ENCODE measurements around the gene CDK5RAP3. TPM values are rescaled to one million over a fixed set of nuclear protein-coding genes. Genes with fewer than 3 reads are reported as not detected.

Gene CDK5RAP3
- total and polyA plus RNA-seq, 2 experiments from 2014 or later = 121 to 158 TPM

- Histone ChIP-seq H3K36me3 (no peaks in the 10 kb centered on the region), H3K4me3 (no peak overlapping the region), H3K27me3 (peaks cover 16% of the 10 kb centered on the region), H3K4me1 (ENCODE audit: low read depth) (peaks cover 3% of the 10 kb centered on the region), H3K9me3 (ENCODE audit: low read depth) (no peaks in the 10 kb centered on the region), H3K27ac (no peak overlapping the region)
- DNase-seq (ENCODE audit: low read depth in 1 of 2, low spot score in 1 of 2) = peak in 1 of 2 donors; percentile 28
- TF ChIP-seq CTCF (IDR thresholded peaks at IDR 0.05; ENCODE audit: low read depth, low read length) = no peak
Observed at GRCh38 chr17:48025904-48026501, 55.1 kb downstream of the CDK5RAP3 start.

DNA sequence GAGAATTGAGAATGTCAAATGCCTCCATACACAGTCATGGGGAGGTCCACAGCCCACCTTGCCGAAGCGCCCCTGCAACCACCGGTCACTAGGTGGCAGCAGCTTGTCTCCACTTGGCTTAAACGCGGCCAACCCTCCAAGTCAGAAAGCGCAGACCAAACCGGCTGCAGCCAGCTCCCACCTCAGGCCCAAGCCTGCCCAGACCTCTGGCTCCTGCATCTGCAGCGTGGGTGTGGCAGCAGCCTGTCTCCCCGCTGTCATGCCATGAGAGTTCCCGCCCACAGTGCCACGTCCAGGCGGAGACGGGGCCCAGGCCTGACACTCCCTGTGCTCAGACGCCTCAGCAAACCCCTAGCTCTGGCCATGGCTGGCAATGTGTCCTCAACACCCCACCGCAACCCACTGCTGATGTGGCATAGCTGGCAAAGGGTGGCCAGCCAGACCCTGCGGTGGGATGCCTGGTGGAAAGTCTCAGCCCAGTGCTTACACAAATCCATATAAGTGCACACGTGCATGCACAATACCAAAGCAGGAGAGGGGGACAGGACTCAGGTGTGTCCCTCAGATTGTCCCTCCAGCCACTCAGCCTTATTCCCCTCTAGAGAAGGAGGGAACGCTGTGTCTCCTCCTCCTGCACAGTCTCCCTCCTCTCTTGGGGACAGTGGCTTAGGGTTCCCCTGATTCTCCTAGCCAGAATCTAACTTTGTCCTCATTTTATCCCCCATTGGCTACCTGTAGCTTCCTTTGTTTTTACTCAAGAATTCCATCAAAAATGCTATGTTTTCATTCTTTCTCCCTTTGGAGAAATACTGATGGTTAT lies 55.8 kb downstream of the CDK5RAP3 start:
- peak; percentile 93 for TF ChIP-seq CTCF (IDR thresholded peaks at IDR 0.05; ENCODE audit: low read depth, low read length)
- Histone ChIP-seq H3K27ac (no peak overlapping the region), H3K4me3 (no peak overlapping the region), H3K4me1 (ENCODE audit: low read depth) (peaks cover 3% of the 10 kb centered on the region), H3K27me3 (peaks cover 16% of the 10 kb centered on the region), H3K9me3 (ENCODE audit: low read depth) (no peaks in the 10 kb centered on the region), H3K36me3 (no peaks in the 10 kb centered on the region)
- peak; percentile 93 to 94 for DNase-seq (ENCODE audit: low read depth in 1 of 2, low spot score in 1 of 2)

- H3K9me3 ChIP-seq (ENCODE audit: low read depth) = no peaks in the 10 kb centered on the region
- H3K4me3 ChIP-seq = no peak overlapping the region
- H3K27me3 ChIP-seq = peaks cover 16% of the 10 kb centered on the region
- peaks cover 3% of the 10 kb centered on the region for H3K4me1 ChIP-seq (ENCODE audit: low read depth)
- TF ChIP-seq CTCF (IDR thresholded peaks at IDR 0.05; ENCODE audit: low read depth, low read length) = no peak
- no peak overlapping the region for H3K27ac ChIP-seq
- DNase-seq (ENCODE audit: low read depth in 1 of 2, low spot score in 1 of 2) = no peak
- H3K36me3 ChIP-seq = no peaks in the 10 kb centered on the region
Observed at GRCh38 chr17:48027322-48027981, 56.5 kb downstream of the CDK5RAP3 start.

DNA sequence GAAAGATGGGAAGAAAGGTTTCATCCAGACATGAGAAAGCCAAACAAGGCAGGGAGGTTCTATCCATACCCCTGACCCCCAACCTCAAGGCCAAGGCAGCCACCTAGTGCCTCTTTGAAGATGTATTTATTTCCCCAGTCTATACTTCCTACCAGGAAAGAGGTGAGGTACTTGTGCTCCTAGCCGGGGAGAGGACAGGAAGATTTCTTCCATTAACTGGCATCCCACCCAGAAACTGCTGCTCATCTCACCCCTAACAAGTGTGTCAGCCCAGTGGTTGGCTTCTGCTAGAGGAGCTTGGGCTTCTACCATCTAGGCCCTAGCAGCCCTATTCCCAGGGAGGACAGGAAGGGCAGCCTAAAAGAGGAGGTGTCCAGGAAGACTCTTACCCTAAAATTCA lies 57.8 kb downstream of the CDK5RAP3 start:
- no peak for TF ChIP-seq CTCF (IDR thresholded peaks at IDR 0.05; ENCODE audit: low read depth, low read length)
- H3K27me3 ChIP-seq = peaks cover 10% of the 10 kb centered on the region
- no peak overlapping the region for H3K27ac ChIP-seq
- peaks cover 3% of the 10 kb centered on the region for H3K4me1 ChIP-seq (ENCODE audit: low read depth)
- H3K4me3 ChIP-seq = no peak overlapping the region
- no peaks in the 10 kb centered on the region for H3K36me3 ChIP-seq
- DNase-seq (ENCODE audit: low read depth in 1 of 2, low spot score in 1 of 2) = no peak
- no peaks in the 10 kb centered on the region for H3K9me3 ChIP-seq (ENCODE audit: low read depth)

DNA sequence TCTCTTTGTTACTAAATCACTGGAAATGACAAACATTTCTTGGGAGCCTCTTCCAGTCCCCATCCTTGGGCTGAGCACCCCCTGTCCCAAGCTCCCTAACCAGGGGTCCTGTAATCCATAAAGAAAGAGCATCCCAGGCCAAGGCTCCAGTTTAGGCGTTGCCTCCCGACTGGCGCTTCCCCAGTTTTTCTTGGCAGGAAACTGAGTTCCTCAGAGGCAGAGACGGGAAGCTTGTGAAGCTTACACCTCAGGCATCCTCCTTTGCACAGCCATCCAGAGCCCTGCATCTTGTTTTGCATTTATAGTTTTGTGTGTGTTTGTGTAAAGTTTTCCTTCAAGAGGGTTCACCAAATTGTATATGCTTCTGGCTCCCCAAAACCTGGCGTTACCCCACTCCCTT lies 59.6 kb downstream of the CDK5RAP3 start:
- Histone ChIP-seq H3K27ac (no peak overlapping the region), H3K36me3 (no peaks in the 10 kb centered on the region)
- no peak for TF ChIP-seq CTCF (IDR thresholded peaks at IDR 0.05; ENCODE audit: low read depth, low read length)

More for the DNA sequence above, 59.6 kb downstream of the CDK5RAP3 start:
- Histone ChIP-seq H3K9me3 (ENCODE audit: low read depth) (no peaks in the 10 kb centered on the region), H3K4me3 (no peak overlapping the region), H3K4me1 (ENCODE audit: low read depth) (peaks cover 3% of the 10 kb centered on the region), H3K27me3 (no peaks in the 10 kb centered on the region)
- peak in 1 of 2 donors; percentile 49 for DNase-seq (ENCODE audit: low read depth in 1 of 2, low spot score in 1 of 2)

Other genes starting within 250 kb of the CDK5RAP3 start
- 1.0 and 2.9 TPM in 2 replicates for gene TBX21, start 237.9 kb upstream of the CDK5RAP3 start, total RNA-seq
- gene TBX21, start 237.9 kb upstream of the CDK5RAP3 start, polyA plus RNA-seq = 0.12 and 1.5 TPM in 2 replicates
- gene OSBPL7, start 149.3 kb upstream of the CDK5RAP3 start, total RNA-seq = 12.2 and 20.5 TPM in 2 replicates
- gene OSBPL7, start 149.3 kb upstream of the CDK5RAP3 start, polyA plus RNA-seq = 12.1 and 18.0 TPM in 2 replicates
- 79.1 and 87.1 TPM in 2 replicates for gene MRPL10, start 139.6 kb upstream of the CDK5RAP3 start, total RNA-seq
- gene MRPL10, start 139.6 kb upstream of the CDK5RAP3 start, polyA plus RNA-seq = 70.0 and 108 TPM in 2 replicates
- 0.46 TPM in 1 of 2 replicates, not detected in the other for gene LRRC46, start 139.4 kb upstream of the CDK5RAP3 start, total RNA-seq
- gene LRRC46, start 139.4 kb upstream of the CDK5RAP3 start, polyA plus RNA-seq = 1.9 and 2.5 TPM in 2 replicates
- 101 and 149 TPM in 2 replicates for gene SCRN2, start 129.8 kb upstream of the CDK5RAP3 start, total RNA-seq
- 139 and 179 TPM in 2 replicates for gene SCRN2, start 129.8 kb upstream of the CDK5RAP3 start, polyA plus RNA-seq
- 5.8 and 6.3 TPM in 2 replicates for gene SP6, start 120.0 kb upstream of the CDK5RAP3 start, total RNA-seq
- 4.6 and 5.0 TPM in 2 replicates for gene SP6, start 120.0 kb upstream of the CDK5RAP3 start, polyA plus RNA-seq
- gene SP2, start 74.9 kb upstream of the CDK5RAP3 start, total RNA-seq = 3.7 and 3.9 TPM in 2 replicates
- 6.9 and 10.5 TPM in 2 replicates for gene SP2, start 74.9 kb upstream of the CDK5RAP3 start, polyA plus RNA-seq
- gene PNPO, start 29.5 kb upstream of the CDK5RAP3 start, total RNA-seq = 11.7 and 12.9 TPM in 2 replicates
- 12.9 and 15.6 TPM in 2 replicates for gene PNPO, start 29.5 kb upstream of the CDK5RAP3 start, polyA plus RNA-seq
- not detected in 2 replicates for gene PRR15L, start 13.2 kb upstream of the CDK5RAP3 start, total RNA-seq
- 0.22 TPM in 1 of 2 replicates, not detected in the other for gene PRR15L, start 13.2 kb upstream of the CDK5RAP3 start, polyA plus RNA-seq
- 10.8 and 14.4 TPM in 2 replicates for gene COPZ2, start 66.7 kb downstream of the CDK5RAP3 start, total RNA-seq
- gene COPZ2, start 66.7 kb downstream of the CDK5RAP3 start, polyA plus RNA-seq = 23.5 and 36.1 TPM in 2 replicates
- gene NFE2L1, start 77.2 kb downstream of the CDK5RAP3 start, total RNA-seq = 96.4 and 122 TPM in 2 replicates
- 56.0 and 56.7 TPM in 2 replicates for gene NFE2L1, start 77.2 kb downstream of the CDK5RAP3 start, polyA plus RNA-seq
- gene CBX1, start 130.4 kb downstream of the CDK5RAP3 start, total RNA-seq = 62.9 and 102 TPM in 2 replicates
- 35.9 and 38.3 TPM in 2 replicates for gene CBX1, start 130.4 kb downstream of the CDK5RAP3 start, polyA plus RNA-seq
- 11.0 and 11.6 TPM in 2 replicates for gene SNX11, start 136.7 kb downstream of the CDK5RAP3 start, total RNA-seq
- gene SNX11, start 136.7 kb downstream of the CDK5RAP3 start, polyA plus RNA-seq = 19.2 and 19.3 TPM in 2 replicates